T-helper 2 cell treated with Interferon-gamma antibody and Interleukin-4, amounts not matched to agents 5 μg/mL and 100 μg/mL, for 36 hours (primary cell): ENCODE data around the gene SMCP.

Experiments used
- DNase-seq: peaks from one replicate; pipeline ENCODE4 v3.0.0; 2021; ENCODE audit warnings: low spot score
- H3K27ac Mint-ChIP-seq: one replicate; pipeline ENCODE4 v1.8.0; 2021; ENCODE audit warnings: mild to moderate bottlenecking, mixed read lengths
- H3K27me3 Mint-ChIP-seq: one replicate; pipeline ENCODE4 v1.8.0; 2021; ENCODE audit warnings: low read depth, mixed read lengths
- H3K36me3 Mint-ChIP-seq: one replicate; pipeline ENCODE4 v1.8.0; 2021; ENCODE audit warnings: low read depth, mixed read lengths
- H3K4me1 Mint-ChIP-seq: one replicate; pipeline ENCODE4 v1.8.0; 2021; ENCODE audit warnings: low read depth, mixed read lengths
- H3K4me3 Mint-ChIP-seq: one replicate; pipeline ENCODE4 v1.8.0; 2022; ENCODE audit warnings: mild to moderate bottlenecking, moderate library complexity, mixed read lengths
- H3K9me3 Mint-ChIP-seq: one replicate; pipeline ENCODE4 v1.8.0; 2021; ENCODE audit warnings: mixed read lengths

Gene SMCP

GRCh38 chr1:152904688-152905440 lies 26.7 kb downstream of the SMCP start:
- Mint-ChIP-seq H3K27me3 (peaks cover 2% of the 10 kb centered on the region), H3K4me1 (no peaks in the 10 kb centered on the region), H3K4me3 (no peak overlapping the region), H3K9me3 (no peaks in the 10 kb centered on the region), H3K36me3 (no peaks in the 10 kb centered on the region), H3K27ac (no peak overlapping the region)
- no peak for DNase-seq

GRCh38 chr1:152906023-152906565 lies 28.0 kb downstream of the SMCP start:
- Mint-ChIP-seq H3K4me3 (no peak overlapping the region), H3K4me1 (no peaks in the 10 kb centered on the region), H3K36me3 (no peaks in the 10 kb centered on the region), H3K27ac (no peak overlapping the region), H3K9me3 (no peaks in the 10 kb centered on the region), H3K27me3 (peaks cover 2% of the 10 kb centered on the region)
- no peak for DNase-seq

- H3K27me3 Mint-ChIP-seq = peaks cover 7% of the 10 kb centered on the region
- H3K27ac Mint-ChIP-seq = no peak within 1 kb of the TSS
- DNase-seq = no peak
- H3K36me3 Mint-ChIP-seq = no peaks in the 10 kb centered on the region
- H3K9me3 Mint-ChIP-seq = no peaks in the 10 kb centered on the region
- no peak within 1 kb of the TSS for H3K4me3 Mint-ChIP-seq
- H3K4me1 Mint-ChIP-seq = no peaks in the 10 kb centered on the region
Measured at GRCh38 chr1:152907686-152908601, 29.8 kb downstream of the SMCP start, which contains the start of gene IVL. TSS of gene IVL (plus strand) at chr1:152908546. CDS start at chr1:152909798, 1,252 bp downstream.

- H3K4me1 Mint-ChIP-seq = no peaks in the 10 kb centered on the region
- H3K36me3 Mint-ChIP-seq = no peaks in the 10 kb centered on the region
- peaks cover 7% of the 10 kb centered on the region for H3K27me3 Mint-ChIP-seq
- no peak overlapping the region for H3K4me3 Mint-ChIP-seq
- H3K9me3 Mint-ChIP-seq = no peaks in the 10 kb centered on the region
- DNase-seq = no peak
- H3K27ac Mint-ChIP-seq = no peak overlapping the region
Measured at GRCh38 chr1:152909206-152909605, 31.1 kb downstream of the SMCP start.

GRCh38 chr1:152912471-152912870 lies 34.3 kb downstream of the SMCP start:
- H3K4me3 Mint-ChIP-seq = no peak overlapping the region
- no peaks in the 10 kb centered on the region for H3K9me3 Mint-ChIP-seq
- H3K4me1 Mint-ChIP-seq = no peaks in the 10 kb centered on the region
- no peak overlapping the region for H3K27ac Mint-ChIP-seq
- H3K36me3 Mint-ChIP-seq = no peaks in the 10 kb centered on the region
- DNase-seq = no peak
- peaks cover 21% of the 10 kb centered on the region for H3K27me3 Mint-ChIP-seq

- H3K4me3 Mint-ChIP-seq = no peak overlapping the region
- no peaks in the 10 kb centered on the region for H3K36me3 Mint-ChIP-seq
Measured at GRCh38 chr1:152912900-152913299, 34.8 kb downstream of the SMCP start.

GRCh38 chr1:152917794-152918193 lies 39.7 kb downstream of the SMCP start:
- Mint-ChIP-seq H3K9me3 (no peaks in the 10 kb centered on the region), H3K36me3 (no peaks in the 10 kb centered on the region), H3K4me3 (no peak overlapping the region), H3K27me3 (peaks cover 17% of the 10 kb centered on the region), H3K27ac (no peak overlapping the region), H3K4me1 (no peaks in the 10 kb centered on the region)
- no peak for DNase-seq

More at GRCh38 chr1:152912900-152913299, 34.8 kb downstream of the SMCP start:
- H3K4me1 Mint-ChIP-seq = no peaks in the 10 kb centered on the region
- no peak overlapping the region for H3K27ac Mint-ChIP-seq
- no peak for DNase-seq
- H3K27me3 Mint-ChIP-seq = peaks cover 21% of the 10 kb centered on the region
- no peaks in the 10 kb centered on the region for H3K9me3 Mint-ChIP-seq

GRCh38 chr1:152919071-152919470 lies 40.9 kb downstream of the SMCP start:
- DNase-seq = no peak
- Mint-ChIP-seq H3K4me1 (no peaks in the 10 kb centered on the region), H3K36me3 (no peaks in the 10 kb centered on the region), H3K27ac (no peak overlapping the region), H3K9me3 (no peaks in the 10 kb centered on the region), H3K27me3 (peaks cover 17% of the 10 kb centered on the region), H3K4me3 (no peak overlapping the region)

GRCh38 chr1:152924191-152924590 lies 46.1 kb downstream of the SMCP start:
- Mint-ChIP-seq H3K4me1 (no peaks in the 10 kb centered on the region), H3K4me3 (no peak overlapping the region)

GRCh38 chr1:152926091-152926490 lies 48.0 kb downstream of the SMCP start:
- Mint-ChIP-seq H3K27ac (no peak overlapping the region), H3K36me3 (no peaks in the 10 kb centered on the region), H3K4me3 (no peak overlapping the region), H3K27me3 (no peaks in the 10 kb centered on the region), H3K9me3 (no peaks in the 10 kb centered on the region), H3K4me1 (no peaks in the 10 kb centered on the region)
- no peak for DNase-seq

More at GRCh38 chr1:152924191-152924590, 46.1 kb downstream of the SMCP start:
- Mint-ChIP-seq H3K9me3 (no peaks in the 10 kb centered on the region), H3K27me3 (no peaks in the 10 kb centered on the region), H3K36me3 (no peaks in the 10 kb centered on the region), H3K27ac (no peak overlapping the region)
- DNase-seq = no peak

- H3K9me3 Mint-ChIP-seq = no peaks in the 10 kb centered on the region
- no peak overlapping the region for H3K27ac Mint-ChIP-seq
- no peaks in the 10 kb centered on the region for H3K36me3 Mint-ChIP-seq
- H3K4me1 Mint-ChIP-seq = no peaks in the 10 kb centered on the region
- no peaks in the 10 kb centered on the region for H3K27me3 Mint-ChIP-seq
- no peak for DNase-seq
- H3K4me3 Mint-ChIP-seq = no peak overlapping the region
Measured at GRCh38 chr1:152928671-152929070, 50.5 kb downstream of the SMCP start.

GRCh38 chr1:152932170-152932811 lies 54.2 kb downstream of the SMCP start:
- Mint-ChIP-seq H3K9me3 (no peaks in the 10 kb centered on the region), H3K4me1 (no peaks in the 10 kb centered on the region), H3K36me3 (no peaks in the 10 kb centered on the region), H3K27ac (no peak overlapping the region), H3K4me3 (no peak overlapping the region), H3K27me3 (no peaks in the 10 kb centered on the region)
- no peak for DNase-seq

GRCh38 chr1:152933196-152933595 lies 55.1 kb downstream of the SMCP start:
- Mint-ChIP-seq H3K4me3 (no peak overlapping the region), H3K4me1 (no peaks in the 10 kb centered on the region), H3K36me3 (no peaks in the 10 kb centered on the region), H3K27ac (no peak overlapping the region), H3K27me3 (no peaks in the 10 kb centered on the region), H3K9me3 (no peaks in the 10 kb centered on the region)
- DNase-seq = no peak
